C4-2B (cell line): ENCODE results near the gene PRADC1.

Experiments used
- CTCF ChIP-seq: fragments of 450-650 bp; conservative IDR thresholded peaks from 2 replicates; pipeline ENCODE4 v1.5.1; 2017; ENCODE audit warnings: mild to moderate bottlenecking
- ZFX ChIP-seq: fragments of 450-650 bp; IDR thresholded peaks from 2 replicates; pipeline ENCODE4 v1.6.1; 2017

GRCh38 chr2:73233154-73233931 is at the start of gene PRADC1:
- TF ChIP-seq CTCF (no peak), ZFX (no peak)
